ENCODE measurements around the gene CANX. TPM values are rescaled to one million over a fixed set of nuclear protein-coding genes. Genes with fewer than 3 reads are reported as not detected.
A peak's percentile ranks its signal among the peaks of the same experiment; 100 is the strongest.

CANX gene
- total RNA-seq, 2 experiments from 2014 or later: 164 to 451 TPM

DNA sequence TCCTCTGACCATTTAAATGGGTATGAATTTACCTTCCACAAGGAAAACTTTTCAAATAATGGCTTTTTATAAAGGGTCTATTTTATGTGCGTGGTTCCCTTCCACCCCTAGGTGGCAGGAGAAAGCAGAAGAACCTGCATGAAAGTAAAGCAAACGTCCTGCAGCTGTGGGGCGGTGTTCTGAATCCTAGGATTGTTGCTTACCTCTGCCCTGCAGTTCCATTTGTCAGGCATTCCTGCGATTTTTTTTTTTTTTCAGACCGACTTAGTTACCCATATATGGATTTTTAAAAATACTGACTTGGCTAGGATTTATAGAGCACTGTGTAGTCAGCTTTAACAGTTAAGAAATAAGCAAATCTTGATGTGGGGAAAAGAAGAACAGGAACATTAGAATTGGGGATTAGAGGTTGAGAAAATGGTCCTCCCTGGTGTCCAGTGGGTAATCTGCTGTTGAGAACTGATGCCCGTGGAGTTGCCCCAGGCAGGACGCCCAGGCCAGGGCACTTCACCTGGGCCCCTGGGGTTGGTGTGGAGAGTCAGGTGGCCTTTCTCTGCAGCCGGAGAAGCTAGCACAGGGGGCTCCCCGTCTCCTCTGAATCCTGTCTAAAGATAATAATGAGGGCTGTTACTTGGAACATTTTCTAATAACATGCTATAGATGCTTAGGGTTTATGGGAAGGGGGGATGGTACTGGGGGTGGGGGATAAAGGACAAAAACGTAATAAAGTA, 64.6 kb downstream of the CANX start:
- Histone ChIP-seq H3K9me2 (ENCODE audit: insufficient read depth, low read length) (no peaks in the 10 kb centered on the region), H3K79me2 (ENCODE audit: insufficient read depth, low read depth, low read length) (peaks cover 54% of the 10 kb centered on the region), H3K9me3 (ENCODE audit: low read length) (no peaks in the 10 kb centered on the region), H4K20me1 (ENCODE audit: insufficient read depth, low read length) (peaks cover 16% of the 10 kb centered on the region), H3K36me3 (ENCODE audit: insufficient read depth, low read length) (peaks cover 43% of the 10 kb centered on the region), H3K4me3 (ENCODE audit: low read depth, low read length, poor library complexity, severe bottlenecking) (no peak overlapping the region), H3K27ac (ENCODE audit: low read depth, low read length, poor library complexity, severe bottlenecking) (no peak overlapping the region), H3K4me2 (ENCODE audit: low read length) (no peak overlapping the region), H3K4me1 (ENCODE audit: insufficient read depth, low read length, poor library complexity, severe bottlenecking) (peaks cover 17% of the 10 kb centered on the region), H2AFZ (ENCODE audit: low read length) (no peak overlapping the region)
- TF ChIP-seq EZH2phosphoT487 (IDR thresholded peaks at IDR 0.05; ENCODE audit: borderline replicate concordance, low read depth, low read length): no peak
- TF ChIP-seq, protein P1, sequence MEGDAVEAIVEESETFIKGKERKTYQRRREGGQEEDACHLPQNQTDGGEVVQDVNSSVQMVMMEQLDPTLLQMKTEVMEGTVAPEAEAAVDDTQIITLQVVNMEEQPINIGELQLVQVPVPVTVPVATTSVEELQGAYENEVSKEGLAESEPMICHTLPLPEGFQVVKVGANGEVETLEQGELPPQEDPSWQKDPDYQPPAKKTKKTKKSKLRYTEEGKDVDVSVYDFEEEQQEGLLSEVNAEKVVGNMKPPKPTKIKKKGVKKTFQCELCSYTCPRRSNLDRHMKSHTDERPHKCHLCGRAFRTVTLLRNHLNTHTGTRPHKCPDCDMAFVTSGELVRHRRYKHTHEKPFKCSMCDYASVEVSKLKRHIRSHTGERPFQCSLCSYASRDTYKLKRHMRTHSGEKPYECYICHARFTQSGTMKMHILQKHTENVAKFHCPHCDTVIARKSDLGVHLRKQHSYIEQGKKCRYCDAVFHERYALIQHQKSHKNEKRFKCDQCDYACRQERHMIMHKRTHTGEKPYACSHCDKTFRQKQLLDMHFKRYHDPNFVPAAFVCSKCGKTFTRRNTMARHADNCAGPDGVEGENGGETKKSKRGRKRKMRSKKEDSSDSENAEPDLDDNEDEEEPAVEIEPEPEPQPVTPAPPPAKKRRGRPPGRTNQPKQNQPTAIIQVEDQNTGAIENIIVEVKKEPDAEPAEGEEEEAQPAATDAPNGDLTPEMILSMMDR (conservative IDR thresholded peaks at IDR 0.05; ENCODE audit: low read length): peak; percentile 99
- DNase-seq (ENCODE audit: low spot score): peak; percentile 69
- BruUV-seq (replicated peaks): no TSS peak
- ChIA-PET CTCF (ENCODE audit: unreplicated experiment) (interaction anchor here (0.5 kb wide), 1 partner anchor 22 kb away, joined by 4 read pairs; no protein-coding TSS in a partner anchor), POLR2A (interaction anchor here (0.7 to 1.1 kb wide), 3 partner anchors 9 to 125 kb away, joined by 3 to 4 read pairs (median 3); no protein-coding TSS in a partner anchor)
- intact Hi-C loops (cut with micrococcal nuclease; ENCODE audit: unreplicated experiment): loop anchor here (1.0 to 10.0 kb wide), 2 partner anchors 33 to 211 kb away; no protein-coding TSS in a partner anchor

DNA sequence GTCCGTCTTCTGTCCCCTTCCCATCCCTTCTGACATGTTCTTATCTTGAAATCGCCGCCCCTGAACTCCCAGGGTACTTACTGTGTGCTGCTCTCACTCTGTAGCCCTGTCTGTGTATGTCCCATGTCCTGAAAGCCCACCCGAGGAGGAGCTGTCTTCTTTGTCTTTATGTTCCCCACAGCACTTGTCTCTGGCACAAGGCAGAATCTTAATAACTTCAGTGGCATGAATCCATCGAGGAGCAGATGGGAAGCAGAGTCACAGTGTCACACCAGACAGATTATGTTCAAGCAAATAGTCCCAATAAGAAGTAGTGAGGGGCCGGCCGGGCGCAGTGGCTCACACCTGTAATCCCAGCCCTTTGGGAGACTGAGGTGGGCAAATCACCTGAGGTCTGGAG, 65.3 kb downstream of the CANX start:
- BruUV-seq (replicated peaks): no TSS peak
- no peak overlapping the region for H3K4me2 ChIP-seq (ENCODE audit: low read length)
- H4K20me1 ChIP-seq (ENCODE audit: insufficient read depth, low read length): peaks cover 16% of the 10 kb centered on the region
- H3K36me3 ChIP-seq (ENCODE audit: insufficient read depth, low read length): peaks cover 47% of the 10 kb centered on the region
- no peaks in the 10 kb centered on the region for H3K9me3 ChIP-seq (ENCODE audit: low read length)
- DNase-seq (ENCODE audit: low spot score): no peak
- TF ChIP-seq, protein P1 (conservative IDR thresholded peaks at IDR 0.05; ENCODE audit: low read length): no peak
- TF ChIP-seq EZH2phosphoT487 (IDR thresholded peaks at IDR 0.05; ENCODE audit: borderline replicate concordance, low read depth, low read length): no peak
- ChIA-PET POLR2A (no interaction called here), CTCF (ENCODE audit: unreplicated experiment) (interaction anchor here (0.5 to 0.7 kb wide), 2 partner anchors 22 to 156 kb away, joined by 3 to 4 read pairs; no protein-coding TSS in a partner anchor)
- no peak overlapping the region for H3K4me3 ChIP-seq (ENCODE audit: low read depth, low read length, poor library complexity, severe bottlenecking)
- no peak overlapping the region for H3K27ac ChIP-seq (ENCODE audit: low read depth, low read length, poor library complexity, severe bottlenecking)
- peaks cover 48% of the 10 kb centered on the region for H3K79me2 ChIP-seq (ENCODE audit: insufficient read depth, low read depth, low read length)
- H3K9me2 ChIP-seq (ENCODE audit: insufficient read depth, low read length): no peaks in the 10 kb centered on the region
- intact Hi-C loops (cut with micrococcal nuclease; ENCODE audit: unreplicated experiment): loop anchor here (10.0 kb wide), 1 partner anchor 211 kb away; no protein-coding TSS in a partner anchor
- no peak overlapping the region for H2AFZ ChIP-seq (ENCODE audit: low read length)
- peaks cover 17% of the 10 kb centered on the region for H3K4me1 ChIP-seq (ENCODE audit: insufficient read depth, low read length, poor library complexity, severe bottlenecking)

DNA sequence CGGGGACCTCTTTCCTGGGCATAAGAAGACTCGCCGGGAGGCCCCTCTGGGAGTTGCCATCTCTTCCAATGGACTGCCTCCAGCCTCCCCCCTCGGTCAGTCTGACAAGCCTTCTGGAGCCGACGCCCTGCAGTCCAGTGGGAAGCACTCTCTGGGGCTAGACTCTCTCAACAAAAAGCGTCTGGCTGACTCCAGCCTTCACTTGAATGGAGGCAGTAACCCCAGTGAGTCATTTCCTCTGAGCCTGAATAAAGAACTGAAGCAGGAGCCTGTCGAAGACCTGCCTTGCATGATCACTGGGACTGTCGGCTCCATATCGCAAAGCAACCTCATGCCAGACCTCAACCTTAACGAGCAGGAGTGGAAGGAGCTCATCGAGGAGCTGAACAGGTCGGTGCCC, 66.6 kb downstream of the CANX start:
- no peak for DNase-seq (ENCODE audit: low spot score)
- Histone ChIP-seq H4K20me1 (ENCODE audit: insufficient read depth, low read length) (peaks cover 10% of the 10 kb centered on the region), H3K79me2 (ENCODE audit: insufficient read depth, low read depth, low read length) (peaks cover 35% of the 10 kb centered on the region; the same call in 1 of the 2 replicates), H3K4me1 (ENCODE audit: insufficient read depth, low read length, poor library complexity, severe bottlenecking) (peaks cover 17% of the 10 kb centered on the region), H3K9me3 (ENCODE audit: low read length) (no peaks in the 10 kb centered on the region), H3K36me3 (ENCODE audit: insufficient read depth, low read length) (peaks cover 55% of the 10 kb centered on the region), H3K9me2 (ENCODE audit: insufficient read depth, low read length) (no peaks in the 10 kb centered on the region), H2AFZ (ENCODE audit: low read length) (no peak overlapping the region), H3K4me3 (ENCODE audit: low read depth, low read length, poor library complexity, severe bottlenecking) (no peak overlapping the region), H3K4me2 (ENCODE audit: low read length) (no peak overlapping the region), H3K27ac (ENCODE audit: low read depth, low read length, poor library complexity, severe bottlenecking) (no peak overlapping the region)
- ChIA-PET POLR2A (no interaction called here), CTCF (ENCODE audit: unreplicated experiment) (no interaction called here)
- no TSS peak for BruUV-seq (replicated peaks)
- no peak for TF ChIP-seq EZH2phosphoT487 (IDR thresholded peaks at IDR 0.05; ENCODE audit: borderline replicate concordance, low read depth, low read length)
- TF ChIP-seq, protein P1 (conservative IDR thresholded peaks at IDR 0.05; ENCODE audit: low read length): no peak
- intact Hi-C loops (cut with micrococcal nuclease; ENCODE audit: unreplicated experiment): loop anchor here (10.0 kb wide), 1 partner anchor 209 kb away; no protein-coding TSS in a partner anchor
